Stimulated activated CD8-positive, alpha-beta memory T cell treated with anti-CD3 and anti-CD28 coated beads, Interleukin-15, amount 100 ng/mL, for 4 hours (primary cell): ENCODE results near the gene UBE2G2.
A peak's percentile ranks its signal among the peaks of the same experiment; 100 is the strongest.
"Not testable (repeated sequence)": the region's sequence is repeated elsewhere in the genome, so short reads cannot be mapped to it uniquely, and the experiment has no call there.

Experiments
- DNase-seq, 2 donors: peaks; one replicate each; pipeline ENCODE4 v3.0.0-alpha.2; 2020; ENCODE audit warnings: low read depth in 2 of 2

Gene UBE2G2

GRCh38 chr21:44836666-44837471, 35.2 kb upstream of the UBE2G2 start:
- no peak for DNase-seq

GRCh38 chr21:44836349-44836665, 34.7 kb upstream of the UBE2G2 start:
- DNase-seq, result no peak

DNA sequence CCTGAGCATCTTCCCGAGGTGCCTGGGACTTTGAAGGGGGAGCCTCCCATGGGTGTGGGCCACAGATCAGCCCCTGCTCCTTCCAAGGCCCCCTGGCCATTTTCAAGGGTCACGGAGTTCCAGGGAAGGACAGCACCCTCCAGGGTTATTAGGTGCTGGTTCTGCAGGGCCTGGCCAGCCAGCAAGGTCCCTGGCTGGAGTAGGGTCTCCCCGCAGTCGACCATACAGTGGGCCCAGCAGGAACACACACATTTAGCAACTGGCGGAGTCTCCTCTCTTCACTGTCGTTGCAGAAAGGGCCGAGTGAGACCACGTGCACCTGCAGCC, 34.0 kb upstream of the UBE2G2 start:
- no peak for DNase-seq

DNA sequence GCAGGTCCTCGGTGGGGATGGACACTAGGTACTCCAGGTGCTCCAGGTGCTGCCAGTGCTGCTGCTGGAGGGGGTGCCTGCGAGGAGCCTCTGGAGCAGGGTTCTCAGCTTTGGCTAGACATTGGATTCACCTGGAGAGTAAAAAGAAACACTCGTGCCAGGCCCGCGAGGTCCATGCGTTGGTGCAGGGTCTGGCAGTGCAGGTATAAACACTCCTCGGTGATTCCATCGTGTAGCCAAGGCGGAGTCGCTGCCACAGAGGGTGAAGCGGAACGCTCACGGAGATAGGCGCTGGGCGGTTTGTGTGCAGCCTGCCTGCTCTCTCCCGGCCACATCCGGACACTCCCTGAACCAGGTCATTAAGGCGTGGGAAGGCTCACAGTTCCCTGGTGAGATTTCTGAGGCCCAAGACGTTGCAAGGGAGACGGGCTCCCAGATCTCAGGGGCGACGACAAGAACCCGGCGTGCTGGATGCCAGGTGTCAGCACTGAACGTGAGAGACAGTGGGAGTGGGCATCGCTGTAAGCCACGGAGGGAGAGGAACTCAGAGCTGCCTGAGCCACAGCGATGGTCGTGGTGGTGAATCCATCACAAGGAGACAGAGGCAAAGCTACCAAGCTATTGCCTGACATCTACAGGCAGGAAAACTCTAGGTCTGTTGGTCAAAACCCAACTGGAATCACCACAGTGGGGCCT, 33.5 kb upstream of the UBE2G2 start:
- DNase-seq, result no peak

GRCh38 chr21:44834231-44834950, 32.8 kb upstream of the UBE2G2 start:
- no peak for DNase-seq

GRCh38 chr21:44833663-44834062, 32.0 kb upstream of the UBE2G2 start:
- no peak for DNase-seq

- not testable (repeated sequence) for DNase-seq
Observed at GRCh38 chr21:44832516-44833255, 31.1 kb upstream of the UBE2G2 start.

- no peak for DNase-seq
Observed at GRCh38 chr21:44831227-44831860, 29.7 kb upstream of the UBE2G2 start.

DNA sequence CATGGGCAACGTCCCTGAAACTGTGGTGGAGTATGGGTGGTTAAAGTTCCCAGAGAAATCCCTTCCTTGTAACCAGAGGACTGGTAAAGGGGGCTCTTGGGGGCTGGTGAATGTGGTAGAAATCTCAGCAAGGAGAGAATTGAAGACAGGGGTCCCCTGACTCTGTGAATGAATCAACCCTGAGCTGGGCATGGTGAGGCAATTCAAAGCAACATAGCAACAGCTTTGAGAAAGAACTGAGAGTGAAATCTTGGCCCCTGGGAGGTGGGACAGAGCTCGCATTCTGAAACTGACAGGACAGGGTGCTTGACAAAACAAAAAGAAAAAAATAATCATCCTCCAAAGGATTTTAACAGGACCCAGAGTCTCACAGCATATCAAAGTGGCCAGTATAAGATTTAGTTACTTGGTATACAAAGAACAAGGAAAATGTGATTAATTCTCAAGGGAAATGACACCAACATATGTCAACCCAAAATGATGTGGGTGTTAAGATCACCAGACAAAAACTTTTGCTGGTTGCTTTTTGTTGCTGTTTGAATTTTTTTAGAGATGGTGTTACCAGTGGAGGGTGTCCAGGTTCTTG, 28.0 kb upstream of the UBE2G2 start:
- no peak for DNase-seq

DNA sequence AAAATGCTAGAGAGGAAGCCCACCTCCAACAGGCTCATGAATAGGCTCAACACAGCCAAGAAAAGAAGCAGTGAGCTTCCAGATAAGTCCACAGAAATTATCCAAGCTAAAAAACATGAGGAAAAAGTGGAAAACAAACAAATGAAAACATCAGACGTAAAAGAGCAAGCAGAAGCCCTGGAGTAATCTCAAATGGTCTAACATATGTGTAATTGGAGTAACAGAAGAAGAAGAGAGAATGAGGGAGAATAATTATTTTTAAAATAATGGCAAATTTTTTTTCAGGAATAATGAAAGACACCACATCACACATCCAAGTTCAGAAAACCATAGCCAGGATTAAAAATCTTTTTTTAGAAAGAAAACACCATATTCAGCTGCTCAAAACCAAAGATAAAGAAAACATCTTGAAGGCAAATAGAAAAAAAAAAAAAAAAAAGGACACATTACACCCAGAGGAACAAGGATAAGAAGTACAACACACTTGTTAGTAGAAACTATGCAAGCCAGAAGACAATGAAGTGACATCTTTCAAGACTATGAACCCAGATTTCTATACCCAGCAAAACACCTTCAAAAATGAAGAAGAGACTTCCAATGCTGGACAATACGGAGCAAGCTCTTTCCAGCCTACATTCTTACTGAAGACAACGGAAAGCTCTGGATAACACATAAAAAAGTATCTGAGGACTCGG, 26.9 kb upstream of the UBE2G2 start:
- DNase-seq, result no peak

DNA sequence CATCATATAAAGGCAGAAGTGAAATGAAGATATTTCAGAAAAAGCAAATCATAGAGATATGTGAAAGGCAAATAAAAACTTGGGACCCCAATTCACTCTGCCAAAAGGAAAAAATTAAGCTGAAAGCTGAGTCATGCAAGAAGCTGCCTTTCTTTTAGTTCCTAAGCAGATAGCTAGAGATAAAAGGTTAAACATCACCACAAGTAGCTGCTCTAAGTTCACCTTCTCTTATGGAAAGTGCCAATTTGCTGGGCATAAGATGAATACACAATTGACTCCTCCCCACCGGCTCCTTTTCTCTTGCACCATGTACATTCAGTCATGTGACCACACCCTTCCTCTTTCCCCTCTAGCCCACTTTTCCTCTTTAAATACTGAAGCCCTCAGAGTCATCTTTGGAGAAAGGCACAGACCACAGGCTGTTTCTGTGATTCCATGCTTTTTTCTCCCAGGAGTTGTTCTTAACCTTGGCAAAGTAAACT, 21.6 kb upstream of the UBE2G2 start:
- DNase-seq, result no peak

DNA sequence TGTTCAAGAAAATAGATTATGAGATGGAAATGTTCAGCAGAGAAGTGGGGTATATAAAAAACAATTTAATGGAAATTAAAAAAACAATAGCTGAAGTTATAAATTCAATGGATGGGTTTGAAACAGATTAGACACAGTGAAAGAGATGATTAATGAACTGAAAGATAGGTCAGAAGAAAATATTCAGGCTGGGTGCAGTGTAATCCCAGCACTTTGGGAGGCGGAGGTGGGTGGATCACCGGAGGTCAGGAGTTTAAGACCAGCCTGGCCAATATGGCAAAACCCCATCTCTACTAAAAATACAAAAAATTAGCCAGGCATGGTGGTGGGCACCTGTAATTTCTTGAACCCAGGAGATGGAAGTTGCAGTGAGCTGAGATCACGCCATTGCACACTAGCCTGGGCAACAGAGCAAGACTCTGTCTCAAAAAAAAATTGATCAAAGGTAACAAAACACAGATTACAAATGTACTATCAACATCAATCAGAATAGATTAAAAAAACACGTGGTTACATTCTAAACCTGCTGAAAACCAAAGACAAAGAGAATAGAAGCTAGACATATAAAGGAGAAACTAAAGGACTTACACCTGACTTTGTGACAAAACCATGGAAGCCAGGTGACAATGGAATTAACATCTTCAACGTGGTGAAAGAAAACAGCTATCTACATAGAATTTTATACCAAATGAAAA, 21.0 kb upstream of the UBE2G2 start:
- DNase-seq, result no peak

GRCh38 chr21:44820851-44821250, 19.2 kb upstream of the UBE2G2 start:
- DNase-seq, result no peak

GRCh38 chr21:44819283-44820243, 17.9 kb upstream of the UBE2G2 start:
- DNase-seq, result no peak

DNA sequence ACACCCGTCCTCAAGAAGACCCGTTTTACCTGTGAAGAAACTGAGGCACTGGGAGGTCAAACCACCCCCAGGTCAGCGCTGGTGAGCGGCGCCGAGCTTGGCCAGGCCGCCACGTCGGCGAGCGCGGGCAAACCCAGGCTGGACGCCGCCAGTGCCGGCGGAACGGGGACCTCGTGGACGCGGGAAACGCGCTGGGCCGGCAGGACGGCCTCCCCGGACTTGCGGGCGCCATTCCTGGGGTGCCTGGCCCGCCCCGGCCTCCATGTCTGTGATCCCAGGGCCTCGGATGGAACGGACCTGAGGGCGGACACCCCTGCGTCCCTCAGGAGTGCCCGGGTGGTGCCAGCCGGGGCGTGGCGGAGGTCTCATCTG, 17.0 kb upstream of the UBE2G2 start:
- no peak for DNase-seq

DNA sequence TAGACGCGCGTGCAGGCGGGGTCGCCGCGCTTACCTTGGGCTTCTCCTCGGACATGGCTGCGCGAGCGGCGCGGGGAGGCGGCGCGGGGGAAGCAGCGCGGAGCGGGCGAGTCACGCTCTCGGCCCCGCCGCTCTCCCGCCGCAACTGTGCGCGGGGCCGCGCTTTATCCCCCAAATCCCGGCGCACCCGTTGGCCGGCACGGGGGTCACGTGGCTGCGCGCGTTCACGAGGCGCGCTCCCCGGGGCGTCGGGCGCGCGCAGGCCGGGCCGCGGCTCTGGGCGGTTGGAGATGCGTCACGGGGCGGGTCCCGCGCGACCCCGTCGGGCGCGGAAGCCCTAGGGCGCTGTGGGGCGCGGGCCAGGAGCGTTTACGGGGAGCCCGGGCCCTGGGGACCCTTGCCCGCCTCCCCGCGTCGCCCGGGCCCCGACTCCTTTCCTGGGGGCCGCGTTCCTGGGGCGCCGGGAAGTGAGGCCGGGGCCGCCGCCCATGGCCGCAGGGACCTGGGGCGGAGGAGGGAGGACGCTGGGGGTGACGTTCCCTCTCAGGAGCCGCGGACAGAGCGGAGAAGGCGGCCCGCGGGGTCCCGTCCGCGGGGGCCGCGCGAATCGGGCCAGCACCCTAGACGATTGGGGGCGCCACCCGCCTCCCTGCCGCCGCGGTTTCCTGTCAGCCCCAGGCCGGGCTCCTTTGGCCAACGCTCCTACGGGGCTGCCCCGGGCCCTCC, 16.5 kb upstream of the UBE2G2 start, which contains the start of gene SUMO3:
SUMO3 (minus strand) TSS at position 149 of the 726 bp plus-strand sequence; CDS start at position 55, 94 bp downstream.
- peak; percentile 47 to 73 for DNase-seq

DNA sequence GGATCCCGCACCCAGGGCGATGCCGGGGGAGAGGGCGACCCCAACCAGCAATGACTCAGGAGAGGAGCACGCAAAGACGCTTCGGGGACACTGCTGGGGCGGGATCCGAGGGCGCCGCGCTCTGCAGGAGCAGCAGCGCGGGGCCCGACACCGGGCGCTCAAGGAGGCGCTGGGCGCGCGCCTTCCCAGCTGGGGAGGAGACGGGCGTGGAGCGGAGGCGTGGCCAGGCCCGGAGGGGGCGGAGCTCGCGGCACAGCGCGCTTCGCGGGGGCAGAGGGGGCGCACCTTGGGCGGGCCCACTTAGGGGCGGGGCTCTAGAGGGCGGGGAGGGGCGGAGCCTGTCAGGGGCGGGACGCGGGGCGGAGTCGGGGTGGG, 15.9 kb upstream of the UBE2G2 start:
- DNase-seq, result peak; percentile 83 to 84
